Stimulated activated CD4-positive, alpha-beta T cell treated with anti-CD3 and anti-CD28 coated beads, Interleukin-1b, Interleukin-23, amount 100 ng/mL, for 24 hours (primary cell): Measurements from ENCODE around the gene COMMD4.

Experiments used
- DNase-seq, 4 experiments: peaks; one replicate each; pipeline ENCODE4 v3.0.0-alpha.2; 2020; ENCODE audit warnings: low read depth in 4 of 4, low spot score in 1 of 4

COMMD4 gene

GRCh38 chr15:75356006-75356405 is 20.1 kb downstream of the COMMD4 start:
- no peak for DNase-seq

DNA sequence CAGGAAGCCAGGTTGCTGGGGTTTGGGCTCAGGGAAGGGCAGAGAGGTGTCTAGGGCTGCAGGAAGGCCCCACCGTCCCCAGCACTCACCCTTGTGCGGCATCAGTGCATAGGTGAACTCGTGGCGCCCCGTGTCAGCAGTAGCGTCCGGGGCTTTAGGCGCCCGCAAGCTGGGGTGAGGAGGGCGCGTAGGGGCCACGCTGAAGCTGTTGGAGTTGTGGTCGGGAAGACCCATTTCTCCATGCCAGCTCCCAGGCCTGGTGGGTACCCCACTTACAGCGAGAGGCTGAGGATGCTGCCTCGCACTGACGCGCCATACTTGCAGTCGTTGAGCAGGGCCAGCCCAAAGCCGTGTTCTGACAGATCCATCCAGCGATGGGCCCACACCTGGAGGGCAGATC is 20.7 kb downstream of the COMMD4 start:
- DNase-seq: no peak

GRCh38 chr15:75357976-75358673 is 22.3 kb downstream of the COMMD4 start:
- no peak for DNase-seq

DNA sequence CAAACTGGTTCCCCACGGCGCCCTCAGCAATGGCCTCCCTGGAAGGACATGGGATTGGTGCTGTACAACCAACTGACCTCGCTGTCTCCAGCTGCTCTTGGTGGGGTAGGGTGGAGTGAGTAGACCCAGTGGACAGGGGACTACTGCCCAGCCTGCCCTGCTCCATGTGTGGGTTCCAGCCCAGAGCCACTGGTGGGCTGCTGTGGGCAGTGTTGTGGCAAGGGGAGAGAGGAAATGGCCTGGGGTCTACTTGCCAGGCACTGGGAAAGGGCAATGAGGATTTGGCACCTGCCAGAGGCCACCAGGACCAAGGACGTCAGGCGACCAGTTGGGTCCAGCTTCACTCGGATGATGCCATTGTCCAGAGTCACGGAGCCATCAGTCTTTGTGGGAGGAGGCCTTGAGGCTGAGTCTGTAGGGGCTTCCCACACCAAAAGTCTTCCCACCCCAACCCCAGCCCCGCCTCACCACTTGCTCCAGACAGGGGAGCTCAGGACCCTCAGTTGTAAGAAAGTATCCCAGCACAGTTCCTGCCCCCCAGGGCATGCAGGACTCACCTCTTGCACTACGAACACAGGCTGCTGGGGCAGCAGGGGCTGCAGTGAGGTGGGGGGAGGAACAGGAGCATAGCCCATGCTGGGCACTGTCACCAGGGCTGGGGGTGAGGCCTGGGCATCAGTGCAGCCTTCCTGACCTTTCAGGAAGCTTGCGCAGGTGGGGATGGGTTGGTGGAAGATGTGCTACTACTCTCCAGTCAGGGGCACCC is 23.1 kb downstream of the COMMD4 start:
- DNase-seq: no peak

GRCh38 chr15:75359537-75360250 is 23.8 kb downstream of the COMMD4 start:
- DNase-seq: no peak

GRCh38 chr15:75360391-75360790 is 24.5 kb downstream of the COMMD4 start:
- DNase-seq: no peak

DNA sequence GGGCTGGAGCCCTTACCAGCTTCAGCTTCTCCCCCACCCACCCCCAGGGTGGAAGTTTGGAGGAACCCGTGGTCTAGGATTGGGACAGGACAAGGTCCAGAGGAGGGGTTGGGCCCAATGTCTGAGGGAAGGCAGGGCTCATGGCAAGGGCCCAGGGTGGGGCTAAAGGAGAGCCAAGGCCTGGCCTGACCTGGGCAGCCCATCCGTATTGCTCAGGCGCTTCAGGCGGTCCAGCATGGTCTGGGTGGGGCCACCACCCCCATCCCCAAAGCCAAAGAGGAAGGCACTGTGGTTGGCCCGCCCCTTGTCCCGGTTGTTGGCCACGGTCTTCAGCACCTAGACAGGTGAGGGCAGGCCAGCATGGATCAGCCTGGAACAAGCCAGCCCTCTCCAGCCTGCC is 25.0 kb downstream of the COMMD4 start:
- no peak for DNase-seq

- no peak for DNase-seq
Measured at GRCh38 chr15:75361361-75361988, 25.6 kb downstream of the COMMD4 start.

DNA sequence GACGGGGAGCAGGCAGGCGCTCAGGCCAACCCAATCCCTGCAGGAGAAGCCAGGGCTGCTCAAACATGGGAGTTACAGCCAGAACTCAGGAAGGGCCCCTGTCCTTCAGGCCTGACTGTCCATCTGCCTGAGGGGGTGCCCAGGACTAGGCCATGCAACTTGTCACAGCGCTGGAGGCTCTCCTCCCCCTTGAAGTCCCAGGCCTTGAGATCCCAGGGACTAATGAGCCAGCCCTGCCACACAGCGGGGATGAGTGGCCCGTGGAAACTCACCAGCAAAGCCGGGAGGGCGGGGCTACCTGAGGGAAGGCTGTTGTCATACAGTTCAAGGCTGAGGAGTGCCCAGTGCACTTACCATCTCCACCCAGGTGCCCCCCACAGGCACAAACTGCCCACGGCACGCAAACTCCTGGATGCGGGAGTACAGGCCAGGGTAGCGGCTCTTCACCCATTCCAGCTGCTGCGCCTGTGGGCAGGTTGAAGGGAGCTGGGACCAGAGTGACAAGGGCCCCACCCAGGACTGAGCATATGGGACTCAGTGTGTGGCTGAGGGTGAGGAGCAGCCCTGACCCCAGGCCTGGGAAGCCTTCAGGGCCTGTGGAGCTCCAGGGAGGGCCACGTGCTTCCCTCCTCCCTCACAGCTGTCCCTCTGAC is 26.3 kb downstream of the COMMD4 start:
- no peak for DNase-seq

DNA sequence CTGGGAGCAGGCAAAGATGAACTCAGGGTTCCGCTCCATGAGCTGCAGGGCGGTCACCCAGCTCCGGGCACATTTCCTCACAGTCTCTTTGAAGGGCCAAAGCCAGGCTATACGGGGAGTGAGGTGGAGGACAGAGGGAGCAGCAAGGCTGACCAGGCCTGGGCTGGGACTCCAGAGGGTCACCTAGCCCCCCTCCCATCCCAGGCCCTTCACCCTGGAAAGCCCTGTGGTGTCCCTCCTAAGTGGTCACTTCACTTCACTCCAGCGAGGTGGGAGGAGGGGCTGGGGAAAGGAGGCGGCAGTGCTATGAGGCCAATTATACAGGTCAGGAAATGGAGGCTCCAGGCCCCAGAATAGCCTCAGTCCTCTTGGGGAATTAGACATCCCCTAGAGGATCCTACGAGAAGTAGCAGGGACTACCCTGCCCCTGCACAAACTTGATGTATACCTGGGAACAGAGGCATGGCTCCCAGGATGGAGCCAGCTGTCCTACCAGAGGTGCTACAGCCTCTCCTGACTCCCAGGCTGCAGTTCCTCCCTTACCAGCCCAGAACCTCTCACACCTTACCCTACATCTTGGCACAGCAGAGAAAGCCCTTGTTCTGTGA is 26.9 kb downstream of the COMMD4 start:
- no peak for DNase-seq

- no peak for DNase-seq
Measured at GRCh38 chr15:75363786-75364185, 27.9 kb downstream of the COMMD4 start.

DNA sequence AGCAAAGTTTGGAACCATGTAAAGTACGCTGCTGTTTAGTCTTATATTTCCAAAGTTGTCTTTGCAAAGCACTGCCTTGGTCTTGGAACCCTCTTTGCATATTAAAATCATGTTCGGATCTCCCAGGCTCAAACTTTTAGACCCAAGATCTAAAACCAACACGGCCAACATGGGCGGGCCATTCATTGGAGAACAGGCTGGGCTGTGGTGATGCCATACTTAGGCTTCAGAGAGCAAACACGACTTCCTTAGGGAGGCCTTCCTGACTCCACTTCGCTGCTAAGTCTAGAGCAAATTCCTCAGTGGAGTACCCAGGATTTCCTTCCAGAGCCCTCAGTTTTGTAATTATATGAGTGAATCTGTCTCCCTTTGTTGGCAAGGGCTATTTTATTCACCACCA is 29.0 kb downstream of the COMMD4 start:
- no peak for DNase-seq

DNA sequence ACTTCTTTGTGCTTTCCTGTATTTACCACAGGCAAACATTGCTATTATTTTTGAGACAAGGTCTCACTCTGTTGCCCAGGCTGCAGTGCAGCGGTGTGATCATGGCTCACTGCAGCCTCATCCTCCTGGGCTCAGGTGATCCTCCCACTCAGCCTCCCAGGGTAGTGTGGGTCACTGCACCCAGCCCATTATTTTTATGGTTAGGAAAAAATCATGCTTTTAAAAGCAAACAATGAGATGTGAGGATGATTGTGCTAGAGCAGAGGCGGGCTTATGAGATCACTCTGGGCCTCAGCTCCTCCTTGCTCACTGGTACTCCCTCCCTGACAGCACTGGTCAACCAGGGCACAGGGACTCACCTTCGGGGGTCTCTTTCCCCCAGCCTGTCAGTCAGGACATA is 30.3 kb downstream of the COMMD4 start:
- no peak for DNase-seq

GRCh38 chr15:75367006-75367405 is 31.1 kb downstream of the COMMD4 start:
- no peak for DNase-seq

DNA sequence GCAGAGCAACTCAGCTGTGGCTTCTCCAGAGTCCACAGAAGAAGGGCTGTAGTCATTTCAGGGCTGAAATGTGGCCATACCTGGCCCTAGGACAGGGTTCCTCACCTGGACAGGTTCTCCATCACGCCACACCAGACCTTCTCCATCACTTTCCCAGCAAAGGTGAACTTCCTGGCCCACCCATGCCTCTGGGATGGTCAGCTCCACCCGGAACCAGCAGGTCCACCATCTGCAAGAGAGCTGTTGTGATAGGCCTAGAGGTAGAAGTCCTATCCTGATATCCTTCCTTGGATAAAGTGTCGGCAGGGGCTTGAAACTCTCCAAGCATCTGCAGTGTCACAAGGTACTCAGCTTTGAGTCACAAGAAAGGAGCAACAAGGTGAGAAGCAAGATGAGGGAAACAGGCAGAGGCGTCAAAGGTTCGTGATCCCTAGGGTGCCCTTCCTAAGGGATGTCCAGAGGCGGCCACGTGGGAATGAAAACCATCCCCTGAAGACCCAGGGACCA is 31.6 kb downstream of the COMMD4 start:
- DNase-seq: no peak

DNA sequence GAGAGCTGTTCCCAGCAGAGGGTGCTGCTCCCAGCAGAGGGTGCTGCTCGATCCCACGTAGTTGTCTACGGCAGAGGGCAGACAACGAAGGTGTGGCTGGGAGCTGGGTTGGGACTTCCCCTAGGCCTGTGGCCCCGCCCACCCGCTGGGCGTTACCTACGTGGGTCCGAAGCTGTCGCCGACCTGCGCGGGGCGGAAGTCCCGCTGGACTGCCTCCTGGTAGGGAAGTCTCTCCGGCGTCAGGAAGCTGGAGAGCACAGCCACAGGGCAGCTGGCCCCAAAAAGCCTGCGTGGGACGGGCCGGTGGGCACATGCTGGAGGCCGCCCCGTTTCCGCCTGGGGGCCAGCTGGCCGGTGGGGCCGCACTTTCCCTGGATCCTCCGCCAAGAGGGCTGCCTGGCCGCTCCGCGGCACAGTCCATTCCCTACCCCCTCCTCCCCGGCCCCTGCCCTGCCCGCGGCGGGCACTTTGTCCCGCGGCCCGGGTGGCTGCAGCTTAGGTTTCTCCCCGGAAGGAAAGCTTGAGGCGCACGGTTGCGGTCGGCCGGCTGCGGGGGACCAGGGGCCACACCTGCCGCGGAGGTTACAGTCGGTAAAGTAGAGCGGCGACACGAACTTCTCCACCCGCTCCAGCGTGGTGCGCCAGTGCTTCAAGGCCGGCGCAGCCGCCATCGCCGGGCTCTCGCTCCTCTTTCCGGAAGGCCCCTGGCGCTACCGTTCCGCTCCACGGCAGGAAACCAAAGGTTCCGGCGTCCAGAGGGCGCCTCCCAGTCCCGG is 32.2 kb downstream of the COMMD4 start, which contains the start of gene MAN2C1:
Gene MAN2C1 (minus strand): TSS at position 695 of the 776 bp plus-strand sequence. CDS start 24 bp downstream, at position 671.
- peak; percentile 81 to 95 (median 87) for DNase-seq

- no peak for DNase-seq
Measured at GRCh38 chr15:75368689-75369239, 32.9 kb downstream of the COMMD4 start.

DNA sequence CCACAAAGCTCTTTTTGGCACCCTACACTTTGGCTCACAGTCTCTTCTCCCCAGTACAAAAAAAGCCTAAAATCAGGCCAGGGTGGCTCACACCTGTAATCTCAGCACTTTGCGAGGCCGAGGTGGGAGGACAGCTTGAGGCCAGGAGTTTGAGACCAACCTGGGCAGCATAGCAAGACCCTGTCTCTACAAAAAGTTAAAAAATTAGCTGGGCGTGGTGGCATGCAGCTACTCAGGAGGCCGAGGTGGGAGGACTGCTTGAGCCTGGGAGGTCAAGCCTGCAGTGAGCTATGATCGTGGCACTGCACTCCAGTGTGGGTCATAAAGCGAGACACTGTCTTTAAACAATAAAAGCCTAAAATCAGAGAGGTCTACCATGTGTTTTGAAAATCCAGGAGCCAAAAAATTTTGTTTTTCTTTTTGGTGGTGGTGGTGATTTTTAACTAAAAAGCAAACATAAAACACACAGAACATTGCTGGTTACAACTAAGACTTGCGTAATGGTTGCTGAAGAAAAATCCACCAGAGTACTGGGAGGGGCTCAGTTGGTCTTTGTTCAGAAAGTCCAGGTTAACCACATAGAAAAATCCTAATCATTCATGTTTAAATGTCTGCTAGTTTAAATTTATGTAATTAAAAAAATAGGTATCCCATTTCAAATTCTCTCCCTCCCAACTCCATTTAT is 34.2 kb downstream of the COMMD4 start:
- no peak for DNase-seq

GRCh38 chr15:75371486-75371885 is 35.6 kb downstream of the COMMD4 start:
- no peak for DNase-seq
